CD4-positive, alpha-beta T cell (primary cell): Measurements from ENCODE around the gene RNF141. TPM values are rescaled to one million over a fixed set of nuclear protein-coding genes. Genes with fewer than 3 reads are reported as not detected.

Experiments
- ATAC-seq: fragments of 200-7000 bp; cut with Tn5 transposase; one replicate; pipeline ENCODE4 v1.10.0; 2022; ENCODE audit warnings: mild to moderate bottlenecking; ENCODE audit not compliant: poor library complexity
- CTCF ChIA-PET: fragments of 350-600 bp; sonication (Branson Sonifier 250); formaldehyde crosslinking; loops from one replicate; lab custom pipeline; 2021; ENCODE audit warnings: antibody characterized with exemption, inconsistent platforms; lab: Charles Lee
- POLR2A ChIA-PET: fragments of 350-600 bp; sonication (Branson Sonifier 250); formaldehyde crosslinking; loops from one replicate; lab custom pipeline; 2021; ENCODE audit warnings: antibody characterized with exemption, inconsistent platforms; lab: Charles Lee
- DNase-seq, 14 experiments: peaks; one replicate each; pipeline ENCODE4 v3.0.0-alpha.2; 2013 to 2020; ENCODE audit warnings: mixed read lengths in 2 of 14
- H3K27ac ChIP-seq, 2 donors: one replicate each; pipeline versions ENCODE4 v1.5.1 to v1.7.0; 2013; ENCODE audit warnings: low read length in 2 of 2, low read depth in 1 of 2, mild to moderate bottlenecking in 1 of 2
- H3K27me3 ChIP-seq, 2 experiments: 1 replicate in 1 of 2; 2 replicates in 1 of 2; pipeline versions ENCODE4 v1.6.1 to v1.7.0; 2013; ENCODE audit warnings: low read length in 2 of 2, control low read depth in 1 of 2, mild to moderate bottlenecking in 1 of 2, moderate library complexity in 1 of 2; ENCODE audit not compliant: insufficient read depth in 2 of 2, control insufficient read depth in 1 of 2
- H3K36me3 ChIP-seq: one replicate; pipeline ENCODE4 v1.6.1; 2013; ENCODE audit warnings: low read length, control low read depth; ENCODE audit not compliant: insufficient read depth
- H3K4me1 ChIP-seq: one replicate; pipeline ENCODE4 v1.6.1; 2013; ENCODE audit warnings: low read length, control low read depth; ENCODE audit not compliant: insufficient read depth
- H3K4me3 ChIP-seq: one replicate; pipeline ENCODE4 v1.5.1; 2013; ENCODE audit warnings: mild to moderate bottlenecking, low read length, moderate library complexity
- H3K9me3 ChIP-seq, 2 experiments: 1 replicate in 1 of 2; 2 replicates in 1 of 2; pipeline versions ENCODE4 v1.6.1 to v1.7.0; 2013; ENCODE audit warnings: low read length in 2 of 2, mild to moderate bottlenecking in 2 of 2, control low read depth in 1 of 2, moderate library complexity in 1 of 2; ENCODE audit not compliant: control insufficient read depth in 1 of 2, insufficient read depth in 1 of 2
- H3K27ac Mint-ChIP-seq: one replicate; pipeline ENCODE4 v1.8.0; 2020; ENCODE audit warnings: mixed read lengths
- H3K27me3 Mint-ChIP-seq: one replicate; pipeline ENCODE4 v1.8.0; 2021; ENCODE audit warnings: mixed read lengths
- H3K36me3 Mint-ChIP-seq: one replicate; pipeline ENCODE4 v1.8.0; 2021; ENCODE audit warnings: low read depth, mixed read lengths
- H3K4me1 Mint-ChIP-seq: one replicate; pipeline ENCODE4 v1.8.0; 2021; ENCODE audit warnings: low read depth, mixed read lengths
- H3K4me3 Mint-ChIP-seq: one replicate; pipeline ENCODE4 v1.8.0; 2020; ENCODE audit warnings: mild to moderate bottlenecking, mixed read lengths
- H3K9me3 Mint-ChIP-seq: one replicate; pipeline ENCODE4 v1.8.0; 2020; ENCODE audit warnings: mixed read lengths
- CTCF ChIP-seq: fragments of 200-600 bp; IDR thresholded peaks from one replicate; pipeline ENCODE4 v1.8.0; 2022; ENCODE audit warnings: antibody characterized with exemption, mild to moderate bottlenecking
- intact Hi-C, 2 experiments: fragments of 100-400 bp; cut with DNase I in 1 of 2; cut with micrococcal nuclease in 1 of 2; formaldehyde crosslinking; loops; one replicate each; pipeline versions ENCODE4 v1.15.1 to v1.9.0; 2023 to 2025; cut with DNase I, micrococcal nuclease
- total RNA-seq, 174 experiments: library from RNA in 2 of 174; stranded (reverse) in 2 of 174; gene quantifications; one replicate each; pipeline ENCODE4 v1.2.3 and lab custom pipeline; 2021 to 2026

The RNF141 gene
- total RNA-seq, 2 experiments from 2014 or later, result 18.0 to 19.0 TPM

- Mint-ChIP-seq H3K27me3 (no peaks in the 10 kb centered on the region), H3K27ac (no peak overlapping the region), H3K4me3 (no peak overlapping the region), H3K4me1 (peaks cover 47% of the 10 kb centered on the region), H3K36me3 (peaks cover 7% of the 10 kb centered on the region), H3K9me3 (no peaks in the 10 kb centered on the region)
- Histone ChIP-seq H3K27me3 (no peaks in the 10 kb centered on the region), H3K9me3 (peaks cover 0 to 3% of the 10 kb centered on the region in 2 experiments), H3K36me3 (peaks cover under 1% of the 10 kb centered on the region), H3K4me1 (peaks cover 13% of the 10 kb centered on the region), H3K4me3 (no peak overlapping the region), H3K27ac (no peak overlapping the region)
- ChIA-PET CTCF (interaction anchor here (1.0 kb wide), 1 partner anchor 80 kb away, joined by 3 read pairs; no protein-coding TSS in a partner anchor), POLR2A (no interaction called here)
- ATAC-seq (no peak), DNase-seq (no peak)
- no peak for TF ChIP-seq CTCF
- intact Hi-C loops, result loop anchor here in 1 of 2 experiments (2.0 kb wide), 1 partner anchor 126 kb away; no protein-coding TSS in a partner anchor
Measured at GRCh38 chr11:10538924-10539323, 2.1 kb downstream of the RNF141 start.

- Histone ChIP-seq H3K27ac (no peak overlapping the region), H3K4me1 (peaks cover 13% of the 10 kb centered on the region), H3K9me3 (no peaks in the 10 kb centered on the region), H3K27me3 (no peaks in the 10 kb centered on the region), H3K36me3 (peaks cover 11% of the 10 kb centered on the region), H3K4me3 (no peak overlapping the region)
- Mint-ChIP-seq H3K4me3 (no peak overlapping the region), H3K4me1 (peaks cover 51% of the 10 kb centered on the region), H3K27ac (no peak overlapping the region), H3K36me3 (peaks cover 18% of the 10 kb centered on the region), H3K27me3 (no peaks in the 10 kb centered on the region), H3K9me3 (no peaks in the 10 kb centered on the region)
- DNase-seq (no peak), ATAC-seq (no peak)
- intact Hi-C loops, result loop anchor here in 1 of 2 experiments (2.0 kb wide), 1 partner anchor 83 kb away; the partner anchor contains the start of gene AMPD3
- ChIA-PET CTCF (interaction anchor here (1.0 kb wide), 1 partner anchor 79 kb away, joined by 3 read pairs; no protein-coding TSS in a partner anchor), POLR2A (no interaction called here)
- TF ChIP-seq CTCF, result no peak
Measured at GRCh38 chr11:10537600-10537999, 3.4 kb downstream of the RNF141 start.

- no peak for TF ChIP-seq CTCF
- Mint-ChIP-seq H3K27me3 (no peaks in the 10 kb centered on the region), H3K9me3 (no peaks in the 10 kb centered on the region), H3K4me1 (peaks cover 31% of the 10 kb centered on the region), H3K27ac (no peak overlapping the region), H3K36me3 (peaks cover 33% of the 10 kb centered on the region), H3K4me3 (no peak overlapping the region)
- POLR2A ChIA-PET, result no interaction called here
- Histone ChIP-seq H3K9me3 (no peaks in the 10 kb centered on the region), H3K36me3 (peaks cover 35% of the 10 kb centered on the region), H3K27me3 (no peaks in the 10 kb centered on the region), H3K27ac (no peak overlapping the region), H3K4me3 (no peak overlapping the region), H3K4me1 (no peaks in the 10 kb centered on the region)
- no peak for DNase-seq
- CTCF ChIA-PET, result interaction anchor here (1.1 to 1.2 kb wide), 2 partner anchors 20 to 128 kb away, joined by 3 to 4 read pairs; no protein-coding TSS in a partner anchor
- no peak for ATAC-seq
- intact Hi-C loops, result no loop called here
Measured at GRCh38 chr11:10534316-10534715, 6.7 kb downstream of the RNF141 start.
